Epithelial cell of esophagus (primary cell): ENCODE measurements around the gene PDE6H.

Experiments
- DNase-seq: peaks from one replicate; pipeline ENCODE4 v3.0.0; 2010; ENCODE audit warnings: low read depth
- H3K4me3 ChIP-seq: 2 replicates; pipeline ENCODE4 v1.5.1; 2011; ENCODE audit warnings: mild to moderate bottlenecking, low read length, control low read depth
- TF ChIP-seq, protein P1 (sequence below): IDR thresholded peaks from 2 replicates; pipeline ENCODE4 v1.5.1; 2011; ENCODE audit warnings: low read depth, mild to moderate bottlenecking, low read length, control low read depth, inconsistent platforms; ENCODE audit not compliant: insufficient read depth; ENCODE audit errors: missing control alignments

PDE6H gene

DNA sequence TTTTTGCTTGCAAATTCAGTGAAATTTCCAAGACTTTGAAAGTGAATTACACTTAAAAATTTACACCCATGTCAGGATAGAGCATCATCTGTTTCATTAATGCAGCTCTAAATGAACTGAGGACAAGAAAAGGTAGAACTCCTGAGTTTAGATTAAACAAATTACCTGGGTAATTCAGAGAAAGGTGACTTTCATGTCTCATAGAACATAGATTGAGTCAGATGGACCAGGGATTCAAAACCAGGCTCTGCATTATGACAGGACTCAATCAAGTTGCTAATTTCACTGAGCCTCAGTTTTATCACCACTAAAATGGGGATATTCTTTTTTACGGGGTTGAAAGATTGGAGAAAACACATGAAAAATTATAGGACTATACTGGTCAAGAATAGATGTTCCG, 15.9 kb upstream of the PDE6H start:
- H3K4me3 ChIP-seq, result no peak overlapping the region
- DNase-seq, result no peak
- TF ChIP-seq, protein P1, sequence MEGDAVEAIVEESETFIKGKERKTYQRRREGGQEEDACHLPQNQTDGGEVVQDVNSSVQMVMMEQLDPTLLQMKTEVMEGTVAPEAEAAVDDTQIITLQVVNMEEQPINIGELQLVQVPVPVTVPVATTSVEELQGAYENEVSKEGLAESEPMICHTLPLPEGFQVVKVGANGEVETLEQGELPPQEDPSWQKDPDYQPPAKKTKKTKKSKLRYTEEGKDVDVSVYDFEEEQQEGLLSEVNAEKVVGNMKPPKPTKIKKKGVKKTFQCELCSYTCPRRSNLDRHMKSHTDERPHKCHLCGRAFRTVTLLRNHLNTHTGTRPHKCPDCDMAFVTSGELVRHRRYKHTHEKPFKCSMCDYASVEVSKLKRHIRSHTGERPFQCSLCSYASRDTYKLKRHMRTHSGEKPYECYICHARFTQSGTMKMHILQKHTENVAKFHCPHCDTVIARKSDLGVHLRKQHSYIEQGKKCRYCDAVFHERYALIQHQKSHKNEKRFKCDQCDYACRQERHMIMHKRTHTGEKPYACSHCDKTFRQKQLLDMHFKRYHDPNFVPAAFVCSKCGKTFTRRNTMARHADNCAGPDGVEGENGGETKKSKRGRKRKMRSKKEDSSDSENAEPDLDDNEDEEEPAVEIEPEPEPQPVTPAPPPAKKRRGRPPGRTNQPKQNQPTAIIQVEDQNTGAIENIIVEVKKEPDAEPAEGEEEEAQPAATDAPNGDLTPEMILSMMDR, result no peak

DNA sequence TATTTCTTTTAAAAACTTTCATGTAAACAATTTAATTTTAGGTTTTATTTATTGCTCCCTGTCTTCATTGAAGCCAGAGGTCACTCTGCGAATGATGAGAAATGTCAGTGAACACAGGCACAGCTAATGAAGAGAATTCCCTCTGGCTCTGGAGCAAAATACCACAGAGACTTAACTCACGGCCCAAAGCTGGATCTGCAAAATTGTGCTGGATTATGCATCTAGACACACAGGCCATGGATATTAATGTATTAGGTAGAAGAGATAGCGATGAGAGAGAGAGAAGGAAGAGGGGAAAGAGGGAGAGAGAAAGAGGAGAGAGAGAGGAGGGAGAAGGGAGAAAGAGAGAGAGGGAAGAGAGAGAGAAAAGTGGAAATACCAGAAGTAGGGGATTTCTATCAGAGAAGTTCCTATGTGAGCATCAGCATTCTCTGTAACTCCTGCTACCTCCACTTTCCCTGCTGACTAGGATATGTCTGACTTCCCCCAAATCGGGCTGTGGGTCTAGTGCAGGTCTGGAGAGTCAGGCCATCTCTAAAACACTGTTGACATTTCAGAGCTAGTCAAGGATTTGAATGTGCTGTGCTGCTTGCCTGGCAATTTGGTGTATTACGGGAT, 15.2 kb upstream of the PDE6H start:
- H3K4me3 ChIP-seq, result no peak overlapping the region
- TF ChIP-seq, protein P1, result no peak
- no peak for DNase-seq

DNA sequence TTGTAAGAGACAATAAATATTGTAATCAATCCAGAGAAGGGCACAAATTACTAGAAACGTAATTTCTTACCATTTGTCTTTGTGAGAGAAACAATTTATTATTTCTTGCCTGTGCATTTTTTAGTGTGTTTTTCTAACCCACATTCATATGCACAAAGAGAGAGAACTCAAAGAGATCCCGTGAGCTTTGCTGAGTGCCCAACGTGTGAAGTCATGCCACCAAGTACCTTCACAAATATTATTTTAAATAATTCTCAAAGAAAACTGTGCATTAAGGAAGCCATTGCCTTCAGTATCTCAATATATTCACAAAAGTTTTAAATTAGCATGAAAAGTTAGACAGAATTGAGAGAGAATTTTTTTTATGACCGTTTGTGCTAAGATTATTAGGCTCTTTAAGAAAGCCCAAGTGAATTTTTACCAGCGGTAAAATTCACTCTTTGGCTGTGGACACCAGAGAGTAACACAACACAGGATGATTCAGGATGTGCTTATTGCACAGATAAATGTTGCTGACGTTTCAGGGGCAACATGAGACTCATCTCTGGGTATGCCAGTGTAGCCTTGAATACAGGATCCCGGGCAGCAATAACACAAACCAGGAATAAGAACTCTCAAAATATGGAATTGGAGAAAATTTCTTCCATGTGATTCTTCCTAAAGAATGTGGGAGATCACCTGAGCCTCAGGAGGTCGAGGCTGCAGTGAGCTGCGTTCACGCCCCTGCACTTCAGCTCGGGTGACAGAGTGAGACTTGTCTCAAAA, 14.3 kb upstream of the PDE6H start:
- H3K4me3 ChIP-seq, result no peak overlapping the region
- TF ChIP-seq, protein P1, result no peak
- no peak for DNase-seq

DNA sequence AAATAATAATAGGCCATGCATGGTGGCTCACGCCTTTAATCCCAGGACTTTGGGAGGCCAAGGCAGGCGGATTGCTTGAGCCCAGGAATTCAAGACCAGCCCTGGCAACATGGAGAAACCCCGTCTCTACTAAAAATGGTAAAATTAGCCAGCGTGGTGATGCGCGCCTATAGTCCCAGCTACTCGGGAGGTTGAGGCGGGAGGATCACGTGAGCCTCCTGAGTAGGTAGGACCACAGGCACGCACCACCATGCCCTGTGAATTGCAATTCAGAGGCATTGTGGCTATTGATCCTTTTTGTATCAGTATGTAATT, 13.8 kb upstream of the PDE6H start:
- TF ChIP-seq, protein P1, result no peak
- no peak overlapping the region for H3K4me3 ChIP-seq
- DNase-seq, result no peak

DNA sequence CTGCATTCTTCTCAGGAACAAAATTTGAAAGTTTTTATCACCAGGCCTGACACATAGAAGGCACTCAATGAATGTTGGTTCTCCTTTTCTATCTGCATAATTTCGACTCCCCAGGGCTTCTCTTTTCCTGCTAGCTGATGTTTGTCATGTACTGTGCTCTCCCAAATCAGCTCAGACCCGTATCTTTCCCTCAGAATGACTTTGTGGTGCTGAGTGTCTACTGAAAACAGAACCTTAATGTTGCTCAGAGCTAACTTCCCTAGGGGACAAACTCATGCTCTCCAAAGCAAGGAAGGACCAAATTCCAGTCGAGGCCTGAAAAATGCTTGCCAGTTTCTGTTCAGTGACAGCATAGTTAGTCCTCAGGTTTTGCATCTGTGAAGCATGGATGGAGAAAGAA, 13.4 kb upstream of the PDE6H start:
- DNase-seq, result no peak
- H3K4me3 ChIP-seq, result no peak overlapping the region

DNA sequence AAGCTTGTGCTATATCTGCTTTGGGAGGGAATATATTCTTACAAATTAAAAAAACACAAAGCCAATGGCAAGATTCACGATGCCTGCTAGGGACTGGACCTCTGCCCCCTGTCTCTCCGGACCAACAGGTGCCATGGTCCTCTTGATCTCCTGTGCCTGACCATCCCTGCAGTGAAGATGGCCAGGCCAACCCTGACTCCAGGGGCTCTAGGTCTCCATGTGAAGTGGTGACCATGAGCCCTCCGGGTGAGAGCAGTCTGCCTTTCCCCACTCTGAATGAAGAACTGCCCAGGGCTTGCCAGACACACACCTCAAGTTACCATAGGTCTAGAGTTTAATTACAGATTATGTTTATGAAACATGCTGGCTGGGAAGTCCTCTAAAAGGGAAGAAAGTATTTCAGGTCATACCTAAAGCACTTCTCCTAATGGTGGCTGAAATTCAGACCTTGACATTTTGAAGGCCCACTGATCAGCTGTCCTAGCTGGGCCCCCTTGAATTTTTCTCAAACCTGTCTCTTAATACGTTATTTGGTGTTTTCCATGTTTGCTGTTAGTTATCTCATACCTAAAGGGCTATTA, 12.8 kb upstream of the PDE6H start:
- no peak for DNase-seq
- TF ChIP-seq, protein P1, result no peak
- no peak overlapping the region for H3K4me3 ChIP-seq

More for the DNA sequence above, 13.4 kb upstream of the PDE6H start:
- TF ChIP-seq, protein P1, result no peak
